ENCODE measurements around the gene FBRSL1. TPM values are rescaled to one million over a fixed set of nuclear protein-coding genes. Genes with fewer than 3 reads are reported as not detected.

FBRSL1 gene
- total and polyA plus RNA-seq, 12 donors = 28.1 to 90.6 (median 47.0) TPM

DNA sequence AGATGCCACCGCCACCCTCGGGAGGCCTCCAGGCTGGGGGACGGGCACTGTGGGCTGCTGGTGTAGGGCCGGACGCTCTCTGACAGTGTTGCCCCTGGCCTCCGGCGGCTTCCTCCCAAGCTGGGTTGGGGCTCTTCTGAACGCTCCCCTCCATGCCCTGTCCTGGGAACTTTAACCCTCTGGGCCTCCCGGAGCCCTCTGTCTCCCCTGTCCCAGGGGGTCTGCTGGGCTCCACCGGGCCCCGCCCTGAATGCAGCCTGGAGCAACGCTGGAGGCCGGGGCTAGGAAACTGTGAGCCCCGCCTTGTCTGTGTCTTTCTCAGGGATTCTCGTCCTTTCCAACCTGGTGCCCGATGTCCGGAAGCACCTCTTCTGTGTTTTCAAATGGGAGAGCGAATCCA, 45.7 kb upstream of the FBRSL1 start:
- TF ChIP-seq, protein P1, sequence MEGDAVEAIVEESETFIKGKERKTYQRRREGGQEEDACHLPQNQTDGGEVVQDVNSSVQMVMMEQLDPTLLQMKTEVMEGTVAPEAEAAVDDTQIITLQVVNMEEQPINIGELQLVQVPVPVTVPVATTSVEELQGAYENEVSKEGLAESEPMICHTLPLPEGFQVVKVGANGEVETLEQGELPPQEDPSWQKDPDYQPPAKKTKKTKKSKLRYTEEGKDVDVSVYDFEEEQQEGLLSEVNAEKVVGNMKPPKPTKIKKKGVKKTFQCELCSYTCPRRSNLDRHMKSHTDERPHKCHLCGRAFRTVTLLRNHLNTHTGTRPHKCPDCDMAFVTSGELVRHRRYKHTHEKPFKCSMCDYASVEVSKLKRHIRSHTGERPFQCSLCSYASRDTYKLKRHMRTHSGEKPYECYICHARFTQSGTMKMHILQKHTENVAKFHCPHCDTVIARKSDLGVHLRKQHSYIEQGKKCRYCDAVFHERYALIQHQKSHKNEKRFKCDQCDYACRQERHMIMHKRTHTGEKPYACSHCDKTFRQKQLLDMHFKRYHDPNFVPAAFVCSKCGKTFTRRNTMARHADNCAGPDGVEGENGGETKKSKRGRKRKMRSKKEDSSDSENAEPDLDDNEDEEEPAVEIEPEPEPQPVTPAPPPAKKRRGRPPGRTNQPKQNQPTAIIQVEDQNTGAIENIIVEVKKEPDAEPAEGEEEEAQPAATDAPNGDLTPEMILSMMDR (IDR thresholded peaks at IDR 0.05) = no peak

DNA sequence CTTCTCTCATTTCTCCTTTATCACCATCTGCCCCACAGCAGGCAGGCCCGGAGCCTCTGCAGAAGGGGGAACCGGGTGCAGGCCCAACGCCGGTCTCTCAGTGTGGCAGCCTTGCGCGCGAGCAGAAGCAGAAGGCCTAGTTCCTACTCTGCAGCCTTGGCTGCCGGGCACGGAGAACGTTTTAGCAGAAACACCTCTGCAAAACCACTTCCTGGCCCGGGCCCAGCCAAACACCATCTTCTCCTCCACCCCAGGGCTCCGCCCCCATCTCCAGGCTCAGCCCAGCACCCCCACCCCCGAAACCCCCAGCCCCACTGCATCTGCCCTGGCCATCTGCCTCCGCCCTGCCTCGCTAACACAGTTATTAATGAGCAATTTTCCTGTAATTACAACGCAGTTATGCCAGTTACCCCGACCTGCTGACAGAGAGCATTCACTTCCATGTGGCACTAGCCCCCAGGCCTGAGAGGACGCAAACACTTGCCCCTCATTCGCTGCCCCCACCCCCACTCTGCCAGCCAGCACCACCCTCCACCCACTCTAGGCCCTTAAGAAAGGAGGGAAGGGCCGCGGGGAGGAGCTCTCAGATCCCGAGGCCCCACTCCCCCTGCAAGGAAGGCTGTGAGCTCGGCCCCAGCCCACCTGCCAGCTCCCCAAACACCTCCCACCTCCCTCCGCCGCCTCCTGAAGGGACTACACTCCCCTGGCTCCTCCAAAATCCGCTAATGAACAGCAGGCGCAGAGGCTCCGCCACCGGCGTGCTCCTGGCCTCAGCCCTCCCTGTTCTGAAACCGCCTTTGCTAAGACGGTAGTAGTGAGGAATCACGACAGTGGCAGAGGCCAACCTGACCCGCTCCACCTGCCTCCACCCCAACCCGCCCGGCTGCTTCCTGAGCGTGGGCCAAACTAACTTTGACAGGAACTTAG, 44.7 kb upstream of the FBRSL1 start:
- Histone ChIP-seq H3K27me3 (peaks cover 0 to 61% (median 34%) of the 10 kb centered on the region in 7 donors), H3K27ac (peak overlapping the region in 2 of 10 donors; percentile 15 to 84), H3K36me3 (no peaks in the 10 kb centered on the region), H3K4me3 (peak overlapping the region in 7 of 10 donors; percentile 3 to 46 (median 36)), H3K9me3 (no peaks in the 10 kb centered on the region), H3K4me1 (peaks cover 0 to 16% (median 0%) of the 10 kb centered on the region in 9 donors)
- TF ChIP-seq, protein P1 (IDR thresholded peaks at IDR 0.05) = no peak
- peak in 3 of 8 donors; percentile 13 to 47 (median 35) for ATAC-seq
- WGBS, 2 donors = 52 to 57% methylated on average over 37 of the region's 37 CpGs
- no peak for DNase-seq
- intact Hi-C loops (cut with DNase I) = no loop called here

More for the DNA sequence above, 45.7 kb upstream of the FBRSL1 start:
- no peak for ATAC-seq
- WGBS, 2 donors = 74 to 83% methylated on average over 18 of the region's 18 CpGs
- Histone ChIP-seq H3K9me3 (no peaks in the 10 kb centered on the region), H3K36me3 (no peaks in the 10 kb centered on the region), H3K4me3 (no peak overlapping the region), H3K27me3 (peaks cover 0 to 67% (median 26%) of the 10 kb centered on the region in 7 donors), H3K4me1 (peaks cover 0 to 16% (median 0%) of the 10 kb centered on the region in 9 donors), H3K27ac (peak overlapping the region in 1 of 10 donors; percentile 84)
- no peak for DNase-seq
- intact Hi-C loops (cut with DNase I) = no loop called here

DNA sequence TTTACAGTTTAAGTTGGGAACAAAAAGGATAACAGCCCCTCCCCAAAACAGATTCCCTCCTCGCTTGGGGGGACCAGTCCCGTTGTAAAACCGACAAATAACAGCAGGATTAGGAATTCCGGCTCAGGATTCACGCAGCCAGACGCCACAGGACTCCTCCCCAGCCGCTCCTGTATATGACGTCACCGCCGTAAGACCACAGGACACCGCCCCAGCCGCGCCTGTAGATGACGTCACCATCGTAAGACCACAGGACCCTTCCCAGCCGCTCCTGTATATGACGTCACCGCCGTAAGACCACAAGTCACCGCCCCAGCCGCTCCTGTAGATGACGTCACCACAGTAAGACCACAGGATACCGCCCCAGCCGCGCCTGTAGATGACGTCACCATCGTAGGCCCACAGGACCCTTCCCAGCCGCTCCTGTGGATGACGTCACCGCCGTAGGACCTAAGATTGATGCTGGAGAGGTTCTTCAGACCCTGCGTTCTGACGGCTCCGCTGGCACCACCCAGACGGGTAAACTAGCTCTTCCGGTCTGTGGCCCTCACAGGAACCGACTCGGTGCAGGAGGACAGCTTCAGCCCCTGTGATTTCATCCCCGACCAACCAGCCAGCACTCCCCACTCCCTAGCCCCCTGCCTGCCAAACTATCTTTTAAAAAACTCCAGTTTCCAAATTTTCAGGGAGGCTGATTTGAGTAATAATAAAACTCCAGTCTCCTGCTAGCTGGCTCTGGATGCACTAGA, 43.9 kb upstream of the FBRSL1 start:
- Histone ChIP-seq H3K27me3 (peaks cover 1 to 67% (median 43%) of the 10 kb centered on the region in 7 donors), H3K4me1 (peaks cover 0 to 16% (median 0%) of the 10 kb centered on the region in 9 donors), H3K27ac (peak overlapping the region in 2 of 10 donors; percentile 15 to 84), H3K4me3 (peak overlapping the region in 7 of 10 donors; percentile 3 to 46 (median 36)), H3K9me3 (no peaks in the 10 kb centered on the region), H3K36me3 (no peaks in the 10 kb centered on the region)
- DNase-seq = peak in 1 of 2 donors; percentile 28
- WGBS, 2 donors = 42 to 46% methylated on average over 39 of the region's 39 CpGs
- intact Hi-C loops (cut with DNase I) = no loop called here
- ATAC-seq = peak; percentile 20 to 67 (median 36)
- TF ChIP-seq, protein P1 (IDR thresholded peaks at IDR 0.05) = no peak
